AG20443 (cell line): Measurements from ENCODE around the gene TFRC.
A peak's percentile ranks its signal among the peaks of the same experiment; 100 is the strongest.
"Not testable (repeated sequence)": the region's sequence is repeated elsewhere in the genome, so short reads cannot be mapped to it uniquely, and the experiment has no call there.

Experiments
- DNase-seq: peaks from one replicate; pipeline ENCODE4 v3.0.0; 2012; ENCODE audit warnings: low spot score, mixed read lengths

TFRC gene

DNA sequence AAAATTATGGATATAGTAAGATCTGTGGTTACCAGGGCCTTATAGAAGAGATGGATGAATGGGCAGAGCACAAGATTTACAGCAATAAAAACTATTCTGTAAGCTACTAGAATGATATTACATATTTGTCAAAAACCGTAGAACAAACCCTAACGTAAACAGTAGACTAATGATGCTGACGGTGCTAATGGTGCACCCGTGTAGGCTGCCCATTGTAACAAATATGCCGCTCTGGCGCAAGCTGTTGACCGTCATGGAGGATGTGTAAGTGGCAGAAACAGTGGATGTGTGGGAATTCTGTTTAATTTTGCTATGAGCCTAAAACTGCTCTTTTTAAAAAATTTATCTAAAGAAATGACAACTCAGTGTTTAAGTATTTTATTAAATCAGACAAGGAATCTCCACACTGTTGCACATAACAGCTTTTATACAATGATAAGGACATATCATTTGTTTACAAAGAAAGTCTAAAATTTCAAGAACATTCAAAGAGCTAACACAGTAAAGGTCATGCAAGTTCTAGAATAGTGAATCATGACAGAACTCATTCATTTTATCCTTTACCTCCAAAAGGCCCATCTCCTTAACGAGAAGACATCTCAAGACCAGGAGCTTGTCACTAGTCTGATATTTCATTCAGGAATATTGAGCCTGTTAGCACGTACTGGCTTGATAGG is 32.8 kb downstream of the TFRC start:
- no peak for DNase-seq

DNA sequence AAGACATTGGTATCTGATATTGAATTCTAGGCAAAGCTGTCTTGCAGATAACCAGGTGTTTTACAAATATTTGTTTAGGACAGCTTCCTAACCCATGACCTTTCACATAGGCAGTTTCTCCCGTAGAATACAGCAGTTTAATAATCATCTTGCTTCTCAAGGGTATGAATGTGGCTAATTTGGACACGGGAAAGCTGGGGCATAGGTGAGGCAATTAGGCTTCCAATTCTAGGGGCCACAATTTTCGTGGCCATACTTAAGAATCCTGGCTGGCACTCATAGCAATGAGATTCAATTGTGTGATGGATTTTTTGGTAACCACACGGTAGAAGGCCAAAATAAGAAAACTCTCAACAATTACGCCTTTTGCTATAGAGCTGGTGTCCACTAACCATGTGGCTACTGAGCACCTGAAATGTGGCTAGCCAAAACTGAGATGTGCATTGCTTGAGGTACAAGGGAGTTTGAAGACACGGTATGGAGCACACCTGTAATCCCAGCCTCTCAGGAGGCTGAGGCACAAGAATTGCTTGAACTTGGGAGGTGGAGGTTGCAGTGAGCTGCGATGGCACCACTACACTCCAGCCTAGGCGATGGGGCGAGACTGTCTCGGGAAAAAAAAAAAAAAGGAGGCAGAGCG is 34.4 kb downstream of the TFRC start:
- no peak for DNase-seq

DNA sequence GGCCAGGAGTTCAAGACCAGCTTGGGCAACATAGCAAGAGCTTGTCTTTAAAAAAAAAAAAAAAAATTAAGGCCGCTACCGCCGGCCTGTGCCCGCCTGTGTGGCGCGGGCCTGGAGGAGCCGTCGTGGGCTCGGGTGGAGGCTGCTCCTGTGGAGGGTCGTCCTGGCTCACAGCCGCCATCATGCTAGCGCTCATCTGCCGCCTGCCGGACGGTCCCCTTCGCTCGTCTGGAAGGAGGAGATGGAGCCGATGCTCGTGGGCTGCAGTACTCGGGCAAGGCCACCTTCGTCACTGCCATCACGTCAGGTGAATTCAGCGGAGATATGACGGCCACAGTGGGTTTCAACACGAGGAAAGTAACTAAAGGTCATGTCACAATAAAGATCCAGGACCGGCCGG is 37.4 kb downstream of the TFRC start:
- DNase-seq, result no peak

DNA sequence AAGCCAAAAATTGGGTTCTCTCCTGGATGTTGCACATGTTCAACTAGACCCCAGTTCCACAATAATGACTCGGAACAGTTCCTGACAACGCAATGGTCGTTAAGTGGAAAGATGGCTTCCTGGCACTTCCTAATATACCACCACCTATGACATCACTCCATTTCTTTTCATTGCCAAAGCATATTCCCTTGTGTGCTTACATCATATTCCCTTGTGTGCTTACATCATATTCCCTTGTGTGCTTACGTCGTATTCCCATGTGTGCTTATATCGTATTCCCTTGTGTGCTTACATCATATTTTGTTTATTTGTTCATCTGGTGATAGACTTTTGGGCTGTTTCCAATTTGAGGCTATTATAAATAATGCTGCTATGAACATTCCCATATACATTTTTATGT is 39.2 kb downstream of the TFRC start:
- no peak for DNase-seq

DNA sequence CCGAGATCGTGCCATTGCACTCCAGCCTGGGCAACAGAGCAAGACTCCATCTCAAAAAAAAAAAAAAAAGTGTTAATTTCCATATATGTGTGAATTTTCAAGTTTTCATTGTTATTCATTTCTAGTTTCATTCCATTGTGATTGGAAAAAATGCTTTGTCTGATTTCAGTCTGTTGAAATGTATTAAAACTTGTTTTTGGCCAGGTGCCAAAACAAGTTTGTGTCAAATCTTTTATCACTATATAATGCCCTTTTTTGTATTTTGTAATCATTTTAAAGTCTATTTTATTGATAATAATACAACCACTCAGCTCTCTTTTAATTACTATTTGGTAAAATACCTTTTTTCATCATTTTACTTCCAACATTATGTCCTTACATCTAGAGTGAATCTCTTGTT is 42.5 kb downstream of the TFRC start:
- DNase-seq, result no peak

DNA sequence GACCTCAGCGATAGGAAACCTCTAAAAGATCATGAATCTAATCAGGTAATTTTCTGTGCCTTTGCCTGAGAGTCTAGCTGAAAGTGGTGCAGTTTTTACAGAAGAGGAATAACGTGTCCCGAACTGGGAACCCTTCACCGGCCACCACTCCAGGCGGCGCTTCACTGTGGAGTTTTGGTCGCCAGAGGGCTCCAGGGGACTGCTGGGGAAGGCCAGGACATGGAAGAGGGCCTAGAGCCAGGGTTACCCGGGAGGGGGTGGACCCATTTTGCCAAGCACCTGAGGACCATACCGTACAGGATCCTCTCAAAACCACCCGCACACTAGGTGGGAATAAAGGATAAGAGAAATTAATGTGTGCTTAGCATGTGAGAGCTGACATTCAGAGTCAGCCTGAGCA is 55.8 kb downstream of the TFRC start:
- peak; percentile 33 for DNase-seq

DNA sequence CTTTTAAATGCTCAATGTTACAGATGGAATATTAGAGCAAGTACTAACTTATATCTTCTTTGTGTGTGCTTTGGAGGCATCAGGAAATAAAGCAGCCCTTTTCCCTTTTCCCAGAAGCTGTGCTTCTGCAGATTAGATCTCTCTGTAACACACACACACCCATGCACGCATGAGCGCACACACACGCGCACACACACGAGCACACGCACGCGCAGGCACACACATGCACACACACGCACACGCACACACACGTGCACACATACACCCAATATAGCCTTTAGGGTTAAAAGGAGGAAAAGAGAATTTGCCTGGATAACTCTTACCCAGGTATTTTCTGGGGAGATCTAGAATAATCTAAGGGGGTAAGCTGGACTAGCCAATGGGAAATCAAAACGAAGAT is 56.9 kb downstream of the TFRC start:
- DNase-seq, result no peak

DNA sequence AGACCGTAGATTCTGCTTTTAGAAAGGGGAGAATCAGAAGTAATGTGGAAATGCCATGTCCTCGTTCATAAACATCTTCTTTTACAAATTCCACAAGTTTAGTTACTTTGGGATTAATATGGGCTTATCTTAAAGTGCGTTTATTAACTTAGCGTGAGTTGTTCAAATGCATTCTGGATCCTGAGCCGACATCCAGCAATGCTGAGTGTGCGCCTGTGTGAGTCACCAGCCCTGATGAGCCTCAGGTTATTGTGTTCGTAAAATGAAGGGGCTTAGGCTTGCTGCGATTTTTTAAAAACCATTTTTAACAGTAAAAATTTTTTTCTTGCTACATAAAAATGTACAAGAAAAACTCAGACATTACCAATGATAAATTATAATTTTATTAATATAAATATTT is 57.9 kb downstream of the TFRC start:
- DNase-seq, result no peak

DNA sequence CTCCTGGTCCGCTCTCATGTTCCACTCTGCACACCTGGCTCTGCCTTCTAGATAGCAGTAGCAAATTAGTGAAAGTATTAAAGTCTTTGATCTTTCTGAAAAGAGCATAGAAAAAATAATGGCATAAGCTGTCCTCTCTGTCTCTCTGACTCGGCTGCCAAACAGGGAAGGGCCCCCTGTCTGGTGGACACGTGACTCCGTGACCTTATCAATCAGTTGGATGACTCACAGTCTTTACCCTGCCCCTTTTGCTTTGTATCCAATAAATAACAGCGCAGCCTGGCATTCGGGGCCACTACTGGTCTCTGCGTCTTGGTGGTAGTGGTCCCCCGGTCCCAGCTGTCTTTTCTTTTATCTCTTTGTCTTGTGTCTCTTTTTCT is 59.4 kb downstream of the TFRC start:
- DNase-seq, result not testable (repeated sequence)

DNA sequence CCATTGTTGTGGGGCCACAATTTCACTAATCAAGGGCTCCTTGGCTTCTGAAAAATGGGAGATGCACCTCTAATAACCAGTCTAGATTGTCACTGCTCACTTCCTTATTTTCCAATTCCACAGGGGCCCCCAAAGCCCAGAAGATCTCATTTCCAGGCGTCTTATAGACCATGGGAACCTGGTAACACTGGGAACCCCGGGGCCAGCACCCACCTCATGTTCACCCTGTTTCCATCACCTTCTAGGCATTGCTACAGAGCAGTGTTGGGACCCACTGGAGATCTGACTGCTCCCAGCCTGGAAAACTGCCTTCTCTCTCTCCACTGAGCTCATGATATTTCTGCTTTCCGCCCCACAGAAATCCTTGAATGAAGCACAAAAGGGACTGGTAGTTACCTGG is 61.5 kb downstream of the TFRC start:
- no peak for DNase-seq

DNA sequence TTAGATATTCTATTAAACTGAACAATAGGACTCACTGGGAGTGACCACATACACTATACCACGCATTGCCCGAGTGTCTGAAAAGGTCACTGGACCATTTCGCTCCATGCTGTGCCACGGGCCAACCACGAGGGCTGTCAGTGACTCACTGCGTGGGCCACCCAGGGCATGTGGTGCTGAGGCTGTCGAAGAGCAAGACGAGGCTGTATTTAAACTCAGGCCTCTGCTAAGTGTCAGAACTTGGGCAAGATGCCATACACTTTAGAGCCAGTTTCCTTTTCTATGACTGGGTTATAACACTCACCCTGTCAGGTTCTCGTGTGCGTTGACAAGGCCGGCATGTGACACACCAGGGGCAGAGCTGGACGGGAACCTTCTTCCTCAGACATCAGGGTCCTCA is 62.3 kb downstream of the TFRC start:
- not testable (repeated sequence) for DNase-seq

DNA sequence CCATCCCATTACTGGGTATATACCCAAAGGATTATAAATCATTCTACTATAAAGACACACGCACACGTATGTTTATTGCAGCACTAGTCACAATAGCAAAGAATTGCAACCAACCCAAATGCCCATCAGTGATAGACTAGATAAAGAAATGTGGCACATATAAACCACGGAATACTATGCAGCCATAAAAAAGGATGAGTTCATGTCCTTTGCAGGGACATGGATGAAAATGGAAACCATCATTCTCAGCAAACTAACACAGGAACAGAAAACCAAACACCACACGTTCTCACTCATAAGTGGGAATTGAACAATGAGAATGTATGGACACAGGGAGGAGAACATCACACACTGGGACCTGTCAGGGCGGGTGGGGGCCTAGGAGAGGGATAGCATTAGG is 63.7 kb downstream of the TFRC start:
- DNase-seq, result not testable (repeated sequence)

DNA sequence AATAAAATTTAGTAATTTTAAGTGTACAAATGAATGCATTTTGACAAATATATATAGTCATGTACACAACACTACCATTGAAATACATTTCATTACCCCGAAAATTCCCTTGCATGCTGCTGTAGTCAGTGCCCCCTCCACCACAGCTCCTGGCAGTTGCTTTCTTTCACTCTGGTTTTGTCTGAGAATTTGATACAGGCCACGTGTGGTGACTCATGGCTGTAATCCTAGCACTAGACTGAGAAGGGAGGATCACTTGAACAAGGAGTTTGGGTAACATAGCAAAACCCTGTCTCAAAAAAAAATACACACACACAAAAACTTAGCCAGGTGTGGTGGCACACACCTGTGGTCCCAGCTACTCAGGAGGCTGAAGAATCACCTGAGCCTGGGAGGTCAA is 65.4 kb downstream of the TFRC start:
- DNase-seq, result peak; percentile 70

DNA sequence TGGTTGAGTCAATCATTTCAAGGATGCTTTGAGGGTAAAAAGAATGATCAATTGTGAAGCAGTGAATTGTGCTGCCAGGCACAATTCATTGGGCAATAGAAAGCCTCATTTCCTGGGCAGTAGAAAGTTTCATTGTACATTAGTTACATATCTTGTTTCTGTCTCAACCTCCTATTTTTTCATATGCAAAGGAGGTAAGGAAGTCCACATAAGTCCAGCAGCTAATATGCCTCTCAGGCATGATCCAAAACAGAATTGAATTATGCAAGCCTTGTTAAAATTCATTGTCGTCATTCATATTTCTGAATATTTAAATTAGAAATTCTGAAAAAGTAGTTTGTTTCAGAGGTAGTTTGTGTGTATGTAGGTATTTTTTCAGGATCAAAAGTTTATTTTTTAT is 65.8 kb downstream of the TFRC start:
- DNase-seq, result no peak

DNA sequence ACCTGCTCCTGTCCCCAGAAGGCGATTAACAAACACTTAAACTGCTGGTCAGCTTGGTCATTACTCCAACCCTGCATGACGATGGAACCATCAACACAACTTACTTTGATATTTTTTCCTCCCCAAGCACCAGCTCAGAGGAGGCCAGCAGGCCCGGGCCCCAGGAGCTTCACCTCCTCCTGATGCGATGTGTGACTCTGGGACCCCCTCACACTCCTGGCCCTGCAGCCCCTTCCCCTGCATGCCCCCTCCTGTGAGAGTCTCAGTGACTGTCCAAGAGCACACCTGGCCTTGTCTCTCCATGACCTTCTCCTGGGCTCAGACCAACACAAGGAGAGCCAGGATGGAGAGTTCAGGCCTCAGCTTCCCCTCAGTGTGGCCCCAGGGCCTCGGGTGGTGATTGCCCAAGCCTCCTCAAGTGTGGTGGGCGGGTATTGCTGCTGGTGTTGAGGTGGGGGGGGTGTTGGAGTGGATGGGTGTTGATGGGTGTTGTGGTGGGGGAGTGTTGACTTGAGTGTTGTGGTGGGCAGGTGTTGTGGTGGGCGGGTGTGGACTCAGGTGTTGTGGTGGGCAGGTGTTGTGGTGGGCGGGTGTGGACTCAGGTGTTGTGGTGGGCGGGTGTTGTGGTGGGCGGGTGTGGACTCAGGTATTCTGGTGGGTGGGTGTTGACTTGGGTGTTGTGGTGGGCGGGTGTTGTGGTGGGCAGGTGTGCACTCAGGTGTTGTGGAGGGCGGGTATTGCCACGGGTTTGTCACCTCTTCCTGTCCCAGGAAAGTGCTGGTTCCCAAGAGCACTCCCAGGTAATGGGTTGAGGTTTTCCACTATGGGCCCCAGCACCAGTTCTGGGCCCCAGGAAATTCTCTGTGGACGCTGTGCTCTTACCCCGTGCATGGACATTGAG is 68.1 kb downstream of the TFRC start:
- no peak for DNase-seq

DNA sequence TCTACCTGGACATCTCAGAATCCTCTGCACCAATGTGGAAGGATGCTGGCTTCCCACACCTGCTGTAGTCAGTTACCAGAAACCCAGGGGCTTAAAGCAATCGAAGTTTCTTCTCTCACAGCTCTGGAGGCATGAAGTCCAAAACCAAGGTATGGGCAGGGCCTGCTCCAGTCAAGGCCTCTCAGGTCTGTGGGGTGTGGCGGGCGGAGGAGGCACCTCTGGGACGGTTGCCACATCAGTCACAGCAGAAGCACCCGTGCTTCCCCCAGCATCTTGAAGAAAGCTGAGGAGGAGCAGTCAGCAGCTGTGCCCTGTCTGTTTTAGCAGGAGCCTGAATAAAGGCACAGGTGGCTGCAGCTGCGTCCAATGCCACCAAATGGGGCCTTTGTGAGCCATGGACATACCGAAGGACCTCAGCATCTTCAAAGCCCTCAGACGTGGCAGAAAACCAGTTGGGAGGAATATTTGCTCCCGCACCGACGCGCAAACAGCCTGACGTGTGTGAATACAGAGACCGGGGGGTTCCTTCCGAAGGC is 68.9 kb downstream of the TFRC start:
- no peak for DNase-seq

DNA sequence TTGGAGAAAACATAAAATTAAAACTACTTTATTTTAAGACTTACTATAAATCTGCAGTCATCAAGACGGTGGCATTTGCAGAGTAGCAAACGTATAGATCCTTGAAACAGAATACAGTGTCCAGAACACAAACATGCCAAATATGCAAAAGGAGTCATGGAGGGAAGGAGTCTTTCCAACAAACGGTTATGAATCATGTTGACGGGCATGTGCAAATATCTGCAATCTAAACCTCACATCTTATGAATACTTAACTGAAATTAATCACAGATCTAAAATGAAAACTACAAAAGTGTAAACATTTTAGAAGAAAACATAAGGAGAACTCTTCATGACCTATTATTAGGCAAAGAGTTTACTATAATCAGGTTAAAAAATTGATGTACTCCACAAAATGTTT is 69.4 kb downstream of the TFRC start:
- DNase-seq, result no peak

DNA sequence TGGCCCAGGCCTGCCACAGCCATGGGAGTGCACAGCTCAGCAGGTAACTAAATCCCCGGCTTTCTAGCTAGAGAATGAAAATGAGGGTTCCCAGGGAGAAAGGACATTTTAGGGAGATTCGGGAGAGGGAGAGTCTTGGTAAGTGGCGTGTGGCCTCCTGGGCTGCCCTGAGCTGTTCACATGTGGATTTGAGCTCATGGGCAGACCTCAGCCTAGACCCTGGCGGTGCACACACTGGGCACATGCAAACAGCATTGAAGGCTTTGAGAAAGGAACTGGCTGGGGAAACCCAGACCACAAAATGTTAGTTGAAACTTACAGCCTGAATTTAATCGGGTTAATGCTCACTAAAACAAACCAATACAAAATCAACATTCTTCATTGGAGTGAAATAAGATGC is 72.4 kb downstream of the TFRC start:
- DNase-seq, result no peak

DNA sequence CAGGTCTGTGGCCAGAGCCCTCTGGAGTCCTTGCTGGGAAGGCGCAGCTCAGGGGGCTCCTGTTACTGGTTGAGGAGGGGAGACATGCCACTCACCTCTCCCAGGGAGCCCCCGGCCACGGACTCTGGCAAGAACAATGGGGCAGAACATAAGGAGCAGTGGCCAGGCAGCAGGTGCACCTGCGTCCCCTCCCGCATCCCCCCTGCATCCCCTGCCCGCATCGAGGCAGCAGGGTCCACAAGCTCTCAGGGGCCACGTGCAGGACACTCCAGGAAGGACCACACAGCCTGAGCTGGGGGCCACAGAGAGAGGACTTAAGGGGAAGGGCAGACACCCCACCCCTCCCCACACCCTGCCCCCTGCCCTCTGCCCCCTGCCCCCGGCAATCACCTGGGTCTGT is 73.0 kb downstream of the TFRC start:
- DNase-seq, result no peak

DNA sequence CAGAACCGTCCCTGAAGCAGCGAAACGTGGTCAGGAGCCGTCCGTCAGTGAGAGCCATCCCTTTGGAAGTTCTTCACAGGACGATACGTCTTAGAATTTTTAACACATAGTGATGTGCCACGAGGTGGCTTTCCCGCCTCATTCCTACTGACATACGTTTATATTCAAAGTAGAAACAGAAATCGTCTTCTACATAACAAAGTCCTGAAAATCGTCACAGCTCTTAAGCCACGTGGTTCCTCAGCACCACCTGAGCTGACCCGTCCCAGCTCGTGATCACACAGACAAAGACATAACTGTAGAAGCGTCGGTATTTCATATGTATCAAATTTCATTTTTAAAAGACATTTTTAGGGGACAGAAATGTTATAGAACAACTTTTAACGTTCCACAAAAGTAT is 73.5 kb downstream of the TFRC start:
- no peak for DNase-seq

DNA sequence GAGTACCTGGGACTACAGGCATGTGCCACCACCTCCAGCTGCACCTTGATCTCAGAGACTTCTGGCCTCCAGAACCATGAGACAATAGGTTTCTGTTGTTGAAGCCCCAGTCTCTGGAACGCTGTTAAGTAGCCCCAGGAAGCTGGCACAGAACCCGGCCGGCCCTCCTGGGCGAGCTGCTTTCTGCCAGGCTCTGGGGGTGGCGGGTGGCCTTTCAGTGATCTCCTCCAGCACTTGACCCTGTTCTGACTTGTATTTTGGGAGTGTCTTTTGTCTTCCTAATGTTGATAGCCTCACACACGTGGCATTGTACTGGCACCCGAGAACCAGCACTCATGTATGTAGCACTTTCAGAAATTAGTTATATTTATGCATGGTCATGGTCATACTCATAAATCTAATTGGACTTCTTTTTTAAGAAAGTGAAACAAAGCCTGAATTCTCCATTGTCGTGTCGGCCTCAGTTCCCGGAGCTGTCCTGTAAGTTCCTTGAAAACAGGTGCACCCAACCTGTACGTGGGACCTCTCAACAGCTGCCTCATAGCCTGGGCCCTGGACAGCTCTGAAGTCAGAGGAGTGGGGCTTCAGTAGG is 74.0 kb downstream of the TFRC start:
- DNase-seq, result no peak

DNA sequence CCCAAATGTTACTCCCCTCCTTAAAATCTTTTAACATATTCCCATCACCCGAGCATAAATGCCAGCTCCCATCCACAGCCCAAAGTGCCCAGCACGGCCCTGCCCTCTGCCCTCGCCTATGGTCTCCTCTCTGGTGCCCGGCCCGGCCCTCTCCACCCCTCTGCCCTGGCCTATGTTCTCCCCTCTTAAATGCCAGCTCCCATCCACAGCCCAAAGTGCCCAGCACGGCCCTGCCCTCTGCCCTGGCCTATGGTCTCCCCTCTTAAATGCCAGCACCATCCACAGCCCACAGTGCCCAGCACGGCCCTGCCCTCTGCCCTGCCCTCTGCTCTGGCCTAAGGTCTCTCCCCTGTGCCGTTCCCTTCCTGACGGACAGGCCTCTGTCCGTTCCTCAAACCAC is 76.6 kb downstream of the TFRC start:
- DNase-seq, result not testable (repeated sequence)
